Hematopoietic multipotent progenitor cell treated with erythropoietin and hydrocortisone succinate and interleukin-3 and kit ligand, for 15 days (in vitro differentiated cells): ENCODE data around the gene MFSD12.

Experiments
- DNase-seq: peaks from one replicate; pipeline ENCODE4 v3.0.0-alpha.2; 2015; ENCODE audit warnings: low spot score

Gene MFSD12

DNA sequence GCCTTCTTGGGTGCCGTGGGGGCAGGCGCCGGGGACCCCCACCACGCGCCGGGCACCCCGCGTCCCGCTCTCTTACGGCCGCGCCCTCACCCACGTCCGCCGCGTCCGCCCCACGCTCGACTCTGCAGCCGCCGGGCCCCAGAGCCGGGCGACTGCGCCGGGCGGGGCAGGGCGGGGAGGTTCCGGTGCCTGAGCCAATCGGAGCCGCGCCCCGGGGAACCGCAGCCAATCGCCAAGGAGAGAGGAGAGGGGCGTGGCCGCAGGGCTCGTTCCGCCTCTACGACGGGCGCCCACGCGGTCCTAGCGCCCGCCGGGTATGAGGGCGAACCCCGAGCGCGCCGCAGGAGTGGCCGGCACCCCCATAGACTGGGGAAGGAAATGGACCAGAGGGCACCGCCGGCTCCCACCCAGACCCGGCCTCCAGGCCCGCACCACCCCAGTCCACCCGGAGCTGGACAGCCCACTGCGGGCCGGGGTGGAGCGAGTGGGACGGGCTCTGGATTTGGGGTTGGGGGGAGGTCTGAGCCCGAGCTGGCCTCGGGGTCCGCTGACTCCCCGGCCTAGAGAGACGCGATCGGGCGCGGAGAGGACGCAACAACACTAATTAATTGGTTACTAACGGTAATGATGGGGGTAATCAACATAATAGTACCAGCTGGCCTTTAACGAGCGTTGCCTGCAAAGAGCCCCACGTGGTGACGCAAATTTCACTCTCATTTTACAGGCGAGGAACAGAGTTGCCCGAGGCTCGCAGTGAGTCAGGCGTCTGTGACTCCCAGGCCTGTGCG, at the start of gene MFSD12:
Gene MFSD12, minus strand, starts transcription at position 126 of the 788 bp plus-strand sequence. CDS start 183 bp downstream, outside the sequence.
- peak; percentile 97 for DNase-seq

DNA sequence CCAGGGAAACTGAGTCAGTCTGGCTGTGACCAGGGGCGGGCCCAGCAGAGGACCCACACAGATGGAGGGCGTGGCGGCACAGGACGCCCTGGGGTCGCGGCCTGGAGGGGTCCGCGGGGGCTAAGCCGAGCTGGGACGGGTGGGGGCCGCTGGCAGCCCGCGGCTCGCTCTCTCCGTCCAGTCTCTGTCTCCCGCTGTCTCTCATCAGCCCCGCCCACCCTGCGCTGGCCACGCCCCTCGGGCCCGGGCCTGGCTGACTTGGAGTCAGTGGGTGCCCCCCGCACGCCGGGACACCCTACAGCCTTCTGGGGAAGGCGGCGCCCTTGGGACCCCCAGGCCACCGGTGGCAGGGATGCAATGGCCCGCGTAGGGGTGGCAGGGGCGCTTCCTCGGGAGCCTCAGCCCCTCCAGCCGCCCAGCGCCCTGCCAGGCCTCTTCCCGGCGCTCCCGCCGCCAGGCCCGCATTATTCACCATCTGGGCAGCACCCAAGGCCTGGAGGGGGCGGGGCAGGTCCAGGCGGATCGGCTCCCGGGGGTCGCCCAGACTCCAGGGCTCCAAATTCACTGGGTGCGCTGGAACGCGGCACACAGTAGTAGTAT, 49.4 kb upstream of the MFSD12 start, which contains the start of gene TBXA2R:
Gene TBXA2R, minus strand, starts transcription at position 186 of the 600 bp plus-strand sequence. CDS start 6,241 bp downstream, outside the sequence.
- peak; percentile 7 for DNase-seq

DNA sequence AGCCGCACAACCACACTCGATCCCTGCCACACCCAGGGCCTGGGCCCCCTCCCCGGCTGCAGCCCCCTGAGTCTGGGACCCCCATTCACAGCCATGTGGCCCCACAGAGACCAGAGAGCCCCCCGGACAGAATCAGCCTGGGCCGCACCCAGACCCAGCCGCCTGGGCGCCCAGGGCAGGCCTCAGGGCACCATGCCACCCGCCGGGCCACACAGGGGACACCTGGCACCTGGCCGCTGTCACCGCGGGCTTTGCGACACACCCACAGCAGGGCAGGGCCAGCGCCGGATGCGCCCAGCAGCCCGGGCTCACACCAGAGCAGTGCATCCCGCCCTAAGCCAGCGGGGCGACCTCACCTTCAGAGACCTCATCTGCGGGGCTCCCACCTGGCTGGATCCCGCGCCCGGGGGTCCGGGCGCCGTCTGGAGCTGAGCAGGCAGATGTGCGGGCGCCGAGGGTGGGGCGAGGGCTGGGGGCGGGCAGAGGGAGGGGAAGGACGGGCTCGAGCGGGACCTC, 48.8 kb upstream of the MFSD12 start:
- DNase-seq: no peak

DNA sequence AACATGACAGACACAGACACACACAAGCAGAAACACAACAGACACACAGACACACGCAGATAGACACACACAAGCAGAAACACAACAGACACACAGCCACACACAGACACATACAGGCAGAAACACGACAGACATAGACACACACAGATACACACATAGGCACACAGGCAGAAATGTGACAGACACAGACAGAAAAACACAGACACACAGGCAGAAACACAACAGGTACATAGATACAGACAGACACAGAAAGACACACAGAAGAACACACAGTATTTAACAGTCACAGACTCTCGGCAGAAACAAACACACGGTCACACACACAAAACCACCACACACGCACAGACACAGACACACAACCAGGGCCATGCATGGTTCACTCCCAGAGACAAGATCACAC, 48.4 kb upstream of the MFSD12 start:
- DNase-seq: no peak

DNA sequence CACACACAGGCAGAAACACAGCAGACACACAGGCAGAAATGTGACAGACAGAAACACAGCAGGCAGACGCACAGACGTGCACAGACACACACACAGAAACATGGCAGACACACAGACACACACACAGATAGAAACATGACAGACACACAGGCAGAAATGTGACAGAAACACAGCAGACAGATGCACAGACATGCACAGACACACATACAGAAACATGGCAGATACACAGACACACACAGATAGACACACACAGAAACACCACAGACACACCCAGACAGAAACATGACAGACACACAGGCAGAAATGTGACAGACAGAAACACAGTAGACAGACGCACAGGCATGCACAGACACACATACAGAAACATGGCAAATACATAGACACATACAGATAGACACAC, 48.0 kb upstream of the MFSD12 start:
- no peak for DNase-seq

- no peak for DNase-seq
These were observed 47.6 kb upstream of the MFSD12 start for GRCh38 chr19:3604987-3605343.

GRCh38 chr19:3604227-3604986, 47.0 kb upstream of the MFSD12 start:
- DNase-seq: no peak

DNA sequence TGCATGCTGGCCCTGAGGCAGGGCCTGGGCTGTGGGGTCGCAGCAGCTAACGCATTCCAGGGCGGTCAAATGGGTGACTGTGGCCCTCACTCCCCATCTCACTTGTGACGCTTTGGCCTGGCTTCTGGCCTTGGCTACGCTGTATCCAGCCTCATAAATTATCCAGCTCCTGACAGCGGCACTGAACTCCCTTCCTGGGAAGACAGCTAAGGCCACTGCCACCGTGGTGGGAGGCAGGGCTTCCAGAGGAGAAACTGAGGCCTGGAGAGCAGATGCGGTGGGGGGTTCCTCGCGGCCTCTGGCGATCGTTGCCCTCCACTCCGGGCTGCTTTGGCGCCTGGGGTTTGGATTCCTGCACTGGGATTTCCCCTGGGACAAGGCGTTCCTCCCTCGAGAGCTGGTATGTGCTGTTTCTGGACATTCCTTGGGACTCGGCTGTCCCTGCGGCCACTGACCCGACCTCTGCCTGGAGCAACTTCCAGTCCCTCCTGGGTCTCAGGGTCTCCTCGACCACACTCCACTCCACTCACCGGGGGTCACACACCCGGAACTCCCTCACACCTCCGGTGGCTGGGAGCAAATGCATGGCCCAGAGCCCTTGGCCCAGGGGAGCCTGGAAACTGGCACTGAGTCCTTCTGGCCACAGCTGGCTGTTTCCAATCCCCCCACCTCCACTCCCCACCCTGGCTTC, 45.9 kb upstream of the MFSD12 start:
- no peak for DNase-seq

DNA sequence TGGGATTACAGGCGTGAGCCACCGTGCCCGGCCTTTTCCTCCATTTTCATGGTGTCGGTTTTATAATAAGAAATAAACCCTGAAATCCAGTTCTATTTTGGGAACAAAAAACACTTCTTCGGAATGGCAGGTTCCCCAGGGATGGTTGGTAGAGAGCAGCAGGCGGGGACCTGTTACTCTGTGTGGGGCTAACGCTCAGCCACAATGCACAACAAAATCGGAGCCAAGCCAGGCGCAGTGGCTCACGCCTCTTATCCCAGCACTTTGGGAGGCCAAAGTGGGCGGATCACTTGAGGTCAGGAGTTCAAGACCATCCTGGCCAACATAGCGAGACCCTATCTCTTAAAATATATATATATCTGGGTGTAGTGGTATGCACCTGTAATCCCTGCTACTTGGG, 43.6 kb upstream of the MFSD12 start:
- no peak for DNase-seq

DNA sequence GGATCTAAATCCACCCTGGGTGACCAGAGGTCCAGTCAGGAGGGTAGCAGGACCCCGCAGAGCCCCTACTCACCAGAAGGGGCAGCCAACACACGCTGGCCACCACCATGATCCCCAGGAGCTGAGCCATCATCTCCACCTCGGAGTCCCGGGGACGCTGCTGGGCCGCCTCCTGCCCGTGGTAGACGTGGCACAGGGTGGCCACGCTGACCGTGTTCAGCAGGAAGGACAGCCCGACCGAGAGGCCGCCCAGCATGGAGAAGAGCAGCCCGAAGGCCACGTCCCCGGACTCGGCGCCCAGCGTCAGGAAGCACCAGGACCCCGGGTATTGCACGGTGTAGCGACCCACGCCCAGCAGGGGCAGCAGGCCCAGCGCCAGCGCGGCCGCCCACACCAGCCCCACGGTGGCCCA, 42.4 kb upstream of the MFSD12 start:
- DNase-seq: no peak

DNA sequence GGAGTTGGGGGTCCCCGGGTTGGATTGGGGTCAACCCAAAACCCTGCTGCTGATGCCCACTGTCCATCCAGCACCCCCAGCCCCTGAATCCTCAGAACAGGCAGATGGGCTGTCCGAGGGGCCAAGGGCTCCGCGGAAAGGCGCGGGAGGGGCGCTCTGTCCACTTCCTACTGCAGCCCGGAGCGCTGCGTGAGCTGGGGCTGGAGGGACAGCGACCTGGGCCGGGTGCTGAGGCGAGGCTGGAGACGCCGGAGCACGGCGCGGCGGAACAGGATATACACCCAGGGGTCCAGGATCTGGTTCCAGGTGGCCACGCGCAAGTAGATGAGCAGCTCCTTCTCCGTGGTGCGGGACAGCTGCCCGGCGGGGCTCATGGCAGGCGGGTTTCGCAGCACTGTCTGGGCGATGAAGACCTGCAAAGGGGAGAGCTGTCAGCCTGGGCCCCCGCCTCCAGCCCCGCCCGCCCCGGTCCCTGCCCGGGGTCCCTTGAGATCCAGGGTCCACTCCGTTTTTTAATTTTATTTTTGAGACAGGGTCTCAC, 38.2 kb upstream of the MFSD12 start:
- DNase-seq: no peak

GRCh38 chr19:3593156-3593555, 35.8 kb upstream of the MFSD12 start:
- no peak for DNase-seq

DNA sequence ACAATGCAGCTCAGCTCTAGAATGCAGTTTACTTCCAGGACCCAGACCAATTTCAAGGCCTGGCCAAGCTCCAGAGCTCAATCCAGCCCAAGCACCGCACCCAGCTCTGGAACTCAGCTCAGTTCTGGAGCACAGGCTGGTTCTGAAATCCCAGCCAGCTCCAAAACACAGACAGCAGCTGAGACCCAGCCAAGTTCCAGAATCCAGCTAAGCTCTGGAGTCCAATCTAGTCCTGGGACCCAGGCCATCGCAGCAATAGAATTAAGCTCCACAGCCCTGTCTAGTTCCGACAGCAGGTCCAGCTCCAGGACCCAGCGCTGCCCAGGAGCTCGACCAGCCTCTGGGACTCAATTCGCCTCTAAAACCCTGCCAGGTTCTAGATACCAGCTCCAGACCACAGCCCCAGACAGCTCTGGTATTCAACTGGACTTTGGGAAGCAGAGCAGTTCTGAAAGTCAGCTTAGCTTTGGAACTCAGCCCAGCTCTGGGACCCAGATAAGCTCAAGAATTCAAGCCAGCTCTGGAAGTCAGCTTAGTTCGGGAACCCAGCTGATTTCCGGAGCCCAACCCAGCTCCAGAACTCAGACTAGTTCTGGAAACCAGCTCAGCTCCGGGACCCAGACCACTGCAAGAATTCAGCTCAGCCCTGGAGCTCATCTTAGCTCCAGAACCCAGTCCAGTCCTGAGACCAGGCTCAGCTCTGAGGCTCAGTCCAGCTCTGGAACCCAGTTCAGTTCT, 34.7 kb upstream of the MFSD12 start:
- DNase-seq: no peak

- no peak for DNase-seq
These were observed 33.7 kb upstream of the MFSD12 start for GRCh38 chr19:3590991-3591659.

DNA sequence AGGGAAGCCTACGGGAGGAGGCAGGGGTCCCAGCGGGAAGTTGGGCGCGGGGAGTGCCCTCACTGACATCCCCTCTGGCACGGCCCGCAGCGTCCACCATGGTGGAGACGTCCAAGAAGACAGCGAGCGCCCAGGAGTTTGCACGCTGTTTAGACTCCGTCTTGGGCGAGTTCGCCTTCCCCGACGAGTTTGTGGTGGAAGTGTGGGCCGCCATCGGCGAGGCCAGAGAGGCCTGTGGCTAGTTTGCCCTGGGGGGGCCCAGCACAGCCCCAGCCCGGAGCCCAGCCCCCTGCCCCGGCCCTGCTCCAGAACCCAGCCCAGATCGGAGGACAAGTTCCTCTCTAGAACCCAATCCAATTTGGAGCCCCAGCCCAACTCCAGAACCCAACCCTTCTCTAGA, 32.6 kb upstream of the MFSD12 start:
- no peak for DNase-seq

DNA sequence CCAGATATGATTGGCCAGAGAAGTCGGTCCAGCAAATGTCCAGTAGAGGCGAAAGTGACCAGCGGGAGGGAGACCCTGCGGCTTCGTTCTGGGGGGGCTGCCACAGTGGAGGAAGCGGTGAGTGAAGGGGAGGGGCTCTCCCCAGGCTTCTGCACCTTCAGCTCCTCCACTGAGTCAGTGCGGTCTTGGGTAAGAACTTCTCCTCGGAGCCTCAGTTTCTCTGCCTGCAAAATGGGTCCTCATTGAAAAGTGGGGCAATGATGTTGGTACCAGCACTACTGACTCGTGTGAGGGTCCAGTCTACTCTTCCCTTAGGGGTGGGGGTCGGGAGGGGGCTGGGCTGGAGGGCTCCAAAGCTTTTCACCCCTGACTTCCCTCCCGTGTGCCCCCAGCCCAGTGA, 32.1 kb upstream of the MFSD12 start:
- no peak for DNase-seq

DNA sequence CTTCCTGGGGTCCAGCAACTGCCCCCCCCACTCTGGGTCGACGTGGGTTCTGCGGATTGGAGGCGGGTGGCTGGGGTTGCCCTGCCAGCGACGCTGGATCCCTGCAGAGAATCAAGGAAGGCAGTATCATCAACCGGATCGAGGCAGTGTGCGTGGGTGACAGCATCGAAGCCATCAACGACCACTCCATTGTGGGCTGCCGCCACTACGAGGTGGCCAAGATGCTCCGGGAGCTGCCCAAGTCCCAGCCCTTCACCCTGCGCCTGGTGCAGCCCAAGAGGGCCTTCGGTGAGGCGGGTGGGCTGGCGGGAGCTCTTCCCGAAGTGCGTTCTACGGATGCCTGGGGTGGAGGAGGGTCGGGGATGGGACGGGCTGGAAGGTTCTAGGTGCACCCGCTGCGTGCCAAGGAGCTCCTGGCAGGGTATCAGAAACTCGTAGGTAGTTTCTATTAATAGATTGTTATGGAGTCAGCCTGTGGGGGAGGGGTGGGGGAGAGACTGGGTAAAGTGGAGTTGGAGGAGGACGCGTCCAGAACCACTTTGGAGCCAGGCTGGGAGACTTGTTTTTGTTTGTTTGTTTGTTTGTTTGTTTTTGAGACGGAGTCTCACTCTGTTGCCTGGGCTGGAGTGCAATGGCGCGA, 29.4 kb upstream of the MFSD12 start:
- DNase-seq: no peak

- DNase-seq: no peak
These were observed 28.8 kb upstream of the MFSD12 start for GRCh38 chr19:3586127-3586626.

- no peak for DNase-seq
These were observed 28.1 kb upstream of the MFSD12 start, which contains the start of gene GIPC3 for GRCh38 chr19:3585301-3586126. Gene GIPC3, plus strand, starts transcription at chr19:3585478. Its CDS starts 120 bp downstream, at chr19:3585598.
